G401.6 (cell line): ENCODE data around the gene ITIH3.
"Not testable (repeated sequence)": the region's sequence is repeated elsewhere in the genome, so short reads cannot be mapped to it uniquely, and the experiment has no call there.

Experiments used
- FAIRE-seq: peaks from 2 replicates; lab custom pipeline; 2012; peaks lifted over from hg19 to GRCh38; lab: Jason Lieb, UNC

Gene ITIH3, protein sequence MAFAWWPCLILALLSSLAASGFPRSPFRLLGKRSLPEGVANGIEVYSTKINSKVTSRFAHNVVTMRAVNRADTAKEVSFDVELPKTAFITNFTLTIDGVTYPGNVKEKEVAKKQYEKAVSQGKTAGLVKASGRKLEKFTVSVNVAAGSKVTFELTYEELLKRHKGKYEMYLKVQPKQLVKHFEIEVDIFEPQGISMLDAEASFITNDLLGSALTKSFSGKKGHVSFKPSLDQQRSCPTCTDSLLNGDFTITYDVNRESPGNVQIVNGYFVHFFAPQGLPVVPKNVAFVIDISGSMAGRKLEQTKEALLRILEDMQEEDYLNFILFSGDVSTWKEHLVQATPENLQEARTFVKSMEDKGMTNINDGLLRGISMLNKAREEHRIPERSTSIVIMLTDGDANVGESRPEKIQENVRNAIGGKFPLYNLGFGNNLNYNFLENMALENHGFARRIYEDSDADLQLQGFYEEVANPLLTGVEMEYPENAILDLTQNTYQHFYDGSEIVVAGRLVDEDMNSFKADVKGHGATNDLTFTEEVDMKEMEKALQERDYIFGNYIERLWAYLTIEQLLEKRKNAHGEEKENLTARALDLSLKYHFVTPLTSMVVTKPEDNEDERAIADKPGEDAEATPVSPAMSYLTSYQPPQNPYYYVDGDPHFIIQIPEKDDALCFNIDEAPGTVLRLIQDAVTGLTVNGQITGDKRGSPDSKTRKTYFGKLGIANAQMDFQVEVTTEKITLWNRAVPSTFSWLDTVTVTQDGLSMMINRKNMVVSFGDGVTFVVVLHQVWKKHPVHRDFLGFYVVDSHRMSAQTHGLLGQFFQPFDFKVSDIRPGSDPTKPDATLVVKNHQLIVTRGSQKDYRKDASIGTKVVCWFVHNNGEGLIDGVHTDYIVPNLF

GRCh38 chr3:52794612-52795099, at the start of gene ITIH3:
Gene ITIH3, plus strand, starts transcription at chr3:52794796. Its CDS starts 8 bp downstream, at chr3:52794804.
- FAIRE-seq, result no peak

DNA sequence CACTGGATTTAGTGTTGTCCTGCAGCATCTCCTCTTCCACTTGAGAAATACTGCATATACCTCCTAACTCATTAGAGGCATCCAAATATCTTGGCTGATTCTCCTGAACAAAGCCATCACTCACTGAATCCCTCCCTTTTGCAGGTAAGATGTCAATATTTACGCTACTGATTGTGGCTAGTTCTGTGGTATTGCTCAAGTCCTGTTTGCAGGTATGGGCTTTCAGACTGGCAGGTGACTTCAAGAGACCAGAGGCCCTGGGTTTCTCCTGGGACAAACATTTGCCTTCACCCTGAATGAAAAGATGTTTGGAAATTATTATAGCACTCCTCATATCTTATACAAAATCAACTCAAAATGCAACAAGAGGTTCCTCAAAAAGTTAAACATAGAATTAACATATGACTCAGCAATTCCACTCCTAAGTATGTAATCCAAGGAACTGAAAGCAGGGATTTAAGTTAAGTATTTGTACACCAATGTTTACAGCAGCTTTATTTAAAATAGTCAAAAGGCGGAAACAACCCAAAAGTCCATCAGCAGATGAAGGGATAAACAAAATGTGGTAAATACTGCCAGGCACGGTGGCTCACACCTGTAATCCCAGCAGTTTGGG, 42.4 kb upstream of the ITIH3 start:
- no peak for FAIRE-seq

- no peak for FAIRE-seq
These were observed 40.2 kb upstream of the ITIH3 start for GRCh38 chr3:52754373-52754772.

GRCh38 chr3:52756141-52756540, 38.5 kb upstream of the ITIH3 start:
- FAIRE-seq, result no peak

GRCh38 chr3:52763466-52763865, 31.1 kb upstream of the ITIH3 start:
- FAIRE-seq, result no peak

DNA sequence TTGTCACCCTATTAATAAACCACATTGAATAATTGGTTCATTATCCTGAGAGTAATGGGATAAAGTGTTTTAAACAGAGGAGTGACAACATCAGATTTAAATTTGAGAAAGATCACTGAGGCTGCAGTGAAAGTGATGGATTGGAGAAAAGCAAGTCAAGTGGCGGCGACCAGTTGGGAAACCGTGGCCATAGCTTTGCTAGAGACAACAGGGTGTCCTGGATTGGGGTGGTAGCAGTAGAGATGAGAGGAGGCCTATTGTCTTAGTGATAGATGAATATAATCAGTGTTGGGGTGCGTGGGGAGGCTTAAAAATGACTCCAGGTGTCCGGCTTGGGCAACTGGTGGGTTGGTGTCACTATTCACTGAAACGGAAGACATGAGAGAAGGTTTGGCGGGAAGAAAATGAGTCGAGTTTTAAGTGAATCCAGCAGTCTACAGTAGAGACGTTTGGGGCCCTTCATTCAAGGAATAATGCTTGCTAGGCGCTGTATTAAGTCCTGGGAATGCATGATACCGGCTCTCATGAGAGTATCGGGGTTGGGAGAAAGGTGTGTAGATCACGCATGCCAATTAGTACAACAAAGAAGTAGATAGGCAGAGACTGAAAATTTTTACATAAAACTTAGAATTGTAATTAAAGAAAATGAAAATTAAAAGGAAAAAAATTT, 24.7 kb upstream of the ITIH3 start:
- no peak for FAIRE-seq

GRCh38 chr3:52770496-52771333, 23.9 kb upstream of the ITIH3 start, which contains the start of gene NEK4:
Gene NEK4, minus strand, starts transcription at chr3:52770940. Its CDS starts 194 bp downstream, at chr3:52770746.
- peak; percentile 66 for FAIRE-seq

- no peak for FAIRE-seq
These were observed 23.3 kb upstream of the ITIH3 start for GRCh38 chr3:52771334-52771681.

DNA sequence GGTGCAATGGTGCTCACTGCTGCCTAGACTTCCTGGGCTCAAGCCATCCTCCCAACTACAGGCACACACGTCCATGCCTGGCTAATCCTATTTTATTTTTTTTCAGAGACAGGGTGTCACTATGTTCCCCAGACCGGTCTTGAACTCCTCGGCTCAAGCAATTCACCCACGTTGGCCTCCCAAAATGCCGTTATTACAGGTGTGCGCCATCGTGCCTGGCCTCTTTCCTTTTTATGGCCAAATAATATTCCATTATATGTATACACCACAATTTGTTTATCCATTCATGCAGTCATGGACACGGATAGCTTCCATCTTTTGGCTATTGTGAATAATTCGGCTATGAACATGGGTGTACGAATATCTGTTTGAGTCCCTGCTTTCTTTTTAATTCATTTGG, 22.9 kb upstream of the ITIH3 start:
- FAIRE-seq, result no peak

DNA sequence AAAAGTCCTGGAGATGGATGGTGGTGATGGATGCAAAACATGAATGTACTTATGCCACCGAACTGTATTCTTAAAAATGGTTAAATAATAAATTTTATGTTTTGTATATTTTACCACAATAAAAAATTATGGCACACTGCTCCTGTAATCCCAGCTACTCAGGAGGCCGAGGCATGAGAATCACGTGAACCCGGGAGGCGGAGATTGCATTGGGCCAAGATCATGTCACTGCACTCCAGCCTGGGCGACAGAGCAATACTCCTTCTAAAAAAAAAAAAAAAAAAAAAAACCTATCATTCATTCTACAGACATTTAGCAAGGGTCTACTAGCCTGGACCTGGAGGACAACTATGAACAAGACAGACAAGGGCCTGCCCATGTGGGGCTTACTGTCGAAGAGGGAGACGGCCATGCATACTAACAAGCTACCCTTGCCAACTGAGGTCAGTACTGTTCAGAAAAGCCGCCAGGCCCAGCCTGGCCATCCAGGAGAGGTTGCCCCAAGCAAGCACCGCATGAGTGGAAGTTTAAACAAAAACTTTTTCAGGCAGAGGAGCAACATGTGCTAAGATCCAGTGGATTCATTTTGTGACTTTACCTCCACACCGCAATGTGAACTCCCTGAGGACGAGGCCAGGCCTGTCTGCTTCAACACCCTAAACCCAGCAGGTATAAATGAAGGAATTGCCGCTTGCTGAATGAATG, 21.1 kb upstream of the ITIH3 start:
- FAIRE-seq, result no peak

- FAIRE-seq, result no peak
These were observed 20.4 kb upstream of the ITIH3 start for GRCh38 chr3:52774066-52774713.

DNA sequence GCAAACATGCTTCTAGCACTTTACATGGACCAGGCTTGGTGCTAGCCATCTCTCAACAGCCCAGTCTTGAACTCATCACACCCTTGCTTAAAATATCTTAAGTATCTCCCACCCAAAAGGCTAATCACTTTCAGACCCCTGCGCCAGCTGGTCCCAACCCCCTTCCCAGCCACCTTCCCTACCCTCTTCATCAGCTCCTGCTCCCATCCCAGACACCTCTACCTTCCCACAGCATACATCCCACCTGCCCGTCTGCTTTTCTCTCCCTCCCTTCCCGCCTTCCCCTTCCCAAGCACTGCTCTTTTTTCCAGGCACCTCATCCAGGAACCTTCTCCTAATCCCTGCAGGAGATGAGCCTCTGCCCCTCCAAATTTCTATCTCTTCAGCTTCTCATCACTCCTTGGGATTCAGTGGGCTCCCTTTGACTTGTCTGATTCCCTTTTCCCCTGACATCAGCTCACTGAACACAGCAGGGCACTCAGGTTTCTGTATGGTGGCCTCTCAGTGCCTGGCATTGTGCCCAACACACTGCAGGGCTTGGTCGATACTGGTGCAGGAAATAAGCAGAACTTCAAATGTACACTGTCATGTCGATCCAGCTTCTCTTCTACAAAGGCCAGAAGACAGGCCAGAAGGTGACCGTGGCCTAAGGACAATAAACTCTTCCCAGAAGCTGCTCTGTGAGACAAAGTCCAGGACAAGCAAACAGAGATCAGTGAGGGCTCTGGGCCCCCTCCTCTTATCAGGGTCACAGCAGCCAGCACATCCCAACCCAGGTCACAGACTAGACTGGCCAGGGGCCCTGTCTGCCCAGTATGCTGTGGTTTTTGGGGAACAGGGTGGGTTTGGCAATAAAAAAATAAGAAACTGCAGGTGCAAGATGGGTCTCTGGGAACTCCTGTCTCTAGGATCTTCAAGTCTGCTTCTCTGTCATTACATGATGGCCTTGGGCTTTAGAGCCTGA, 19.4 kb upstream of the ITIH3 start:
- FAIRE-seq, result no peak

- no peak for FAIRE-seq
These were observed 18.7 kb upstream of the ITIH3 start for GRCh38 chr3:52775877-52776276.

- not testable (repeated sequence) for FAIRE-seq
These were observed 18.1 kb upstream of the ITIH3 start for GRCh38 chr3:52776486-52776885.

GRCh38 chr3:52777127-52777958, 17.3 kb upstream of the ITIH3 start, which contains the start of gene ITIH1:
Gene ITIH1, plus strand, starts transcription at chr3:52777599. Its CDS starts 17 bp downstream, at chr3:52777616.
- FAIRE-seq, result no peak

- FAIRE-seq, result no peak
These were observed 16.4 kb upstream of the ITIH3 start for GRCh38 chr3:52777959-52778805.
